ENCODE results near the gene P2RY13.

DNA sequence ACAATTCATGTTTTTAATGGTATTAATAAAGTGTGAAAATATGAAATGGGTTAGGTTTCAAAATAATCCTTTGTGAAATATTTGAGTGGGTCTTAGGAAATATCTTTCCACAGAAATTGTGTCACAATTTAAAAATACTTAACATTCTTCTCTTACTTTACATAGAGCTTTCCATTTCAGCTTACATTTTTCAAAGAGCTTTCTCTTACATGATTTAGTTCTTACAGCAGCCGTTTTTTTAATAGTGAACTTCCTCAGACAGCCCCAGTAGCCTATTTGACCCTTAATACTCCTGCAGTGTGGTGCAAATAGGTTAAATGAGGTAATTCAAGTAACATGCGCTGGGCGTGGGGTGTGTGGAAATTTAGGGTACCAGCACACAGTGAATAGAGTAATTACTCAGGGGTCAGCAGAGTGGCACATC is 33.4 kb upstream of the P2RY13 start:
- TF ChIP-seq, protein P1, sequence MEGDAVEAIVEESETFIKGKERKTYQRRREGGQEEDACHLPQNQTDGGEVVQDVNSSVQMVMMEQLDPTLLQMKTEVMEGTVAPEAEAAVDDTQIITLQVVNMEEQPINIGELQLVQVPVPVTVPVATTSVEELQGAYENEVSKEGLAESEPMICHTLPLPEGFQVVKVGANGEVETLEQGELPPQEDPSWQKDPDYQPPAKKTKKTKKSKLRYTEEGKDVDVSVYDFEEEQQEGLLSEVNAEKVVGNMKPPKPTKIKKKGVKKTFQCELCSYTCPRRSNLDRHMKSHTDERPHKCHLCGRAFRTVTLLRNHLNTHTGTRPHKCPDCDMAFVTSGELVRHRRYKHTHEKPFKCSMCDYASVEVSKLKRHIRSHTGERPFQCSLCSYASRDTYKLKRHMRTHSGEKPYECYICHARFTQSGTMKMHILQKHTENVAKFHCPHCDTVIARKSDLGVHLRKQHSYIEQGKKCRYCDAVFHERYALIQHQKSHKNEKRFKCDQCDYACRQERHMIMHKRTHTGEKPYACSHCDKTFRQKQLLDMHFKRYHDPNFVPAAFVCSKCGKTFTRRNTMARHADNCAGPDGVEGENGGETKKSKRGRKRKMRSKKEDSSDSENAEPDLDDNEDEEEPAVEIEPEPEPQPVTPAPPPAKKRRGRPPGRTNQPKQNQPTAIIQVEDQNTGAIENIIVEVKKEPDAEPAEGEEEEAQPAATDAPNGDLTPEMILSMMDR (conservative IDR thresholded peaks at IDR 0.05; ENCODE audit: low read length) = no peak
- TF ChIP-seq EZH2phosphoT487 (IDR thresholded peaks at IDR 0.05; ENCODE audit: borderline replicate concordance) = no peak
